Calu3 (cell line): Measurements from ENCODE around the gene TSHB. TPM values are rescaled to one million over a fixed set of nuclear protein-coding genes. Genes with fewer than 3 reads are reported as not detected.

Experiments
- Bru-seq: library from RNA; stranded (reverse); fragments of 400-500 nt; gene quantifications from one replicate; lab custom pipeline; 2021; lab: Mats Ljungman, UMichigan
- BruChase-seq, 2 experiments: library from RNA; stranded (reverse); fragments of 400-500 nt; gene quantifications; one replicate each; lab custom pipeline; 2021; lab: Mats Ljungman, UMichigan
- BruUV-seq: library from RNA; stranded (reverse); fragments of 400-500 nt; replicated peaks from 2 replicates; lab custom pipeline; 2021; lab: Mats Ljungman, UMichigan
- CTCF ChIA-PET: fragments of 300-600 bp; sonication (Branson Sonifier 250); formaldehyde crosslinking; loops from one replicate; lab custom pipeline; 2022; ENCODE audit warnings: antibody characterized with exemption; lab: Charles Lee
- DNase-seq: peaks from one replicate; pipeline ENCODE4 v3.0.0; 2022
- H3K27ac Mint-ChIP-seq: one replicate; pipeline ENCODE4 v1.8.0; 2022; ENCODE audit warnings: mixed read lengths; ENCODE audit not compliant: unreplicated experiment
- H3K27me3 Mint-ChIP-seq: one replicate; pipeline ENCODE4 v1.8.0; 2022; ENCODE audit warnings: mixed read lengths; ENCODE audit not compliant: unreplicated experiment
- H3K36me3 Mint-ChIP-seq: one replicate; pipeline ENCODE4 v1.8.0; 2022; ENCODE audit warnings: mild to moderate bottlenecking, moderate library complexity, mixed read lengths; ENCODE audit not compliant: insufficient read depth, unreplicated experiment
- H3K4me1 Mint-ChIP-seq: one replicate; pipeline ENCODE4 v1.8.0; 2022; ENCODE audit warnings: mild to moderate bottlenecking, low read depth, mixed read lengths; ENCODE audit not compliant: unreplicated experiment
- H3K4me3 Mint-ChIP-seq: one replicate; pipeline ENCODE4 v1.8.0; 2022; ENCODE audit warnings: mild to moderate bottlenecking, low read depth, moderate library complexity, mixed read lengths; ENCODE audit not compliant: unreplicated experiment
- H3K9me3 Mint-ChIP-seq: one replicate; pipeline ENCODE4 v1.8.0; 2022; ENCODE audit warnings: low read depth, mixed read lengths; ENCODE audit not compliant: unreplicated experiment
- CTCF ChIP-seq: fragments of 200-600 bp; IDR thresholded peaks from one replicate; pipeline ENCODE4 v1.8.0; 2022; ENCODE audit warnings: antibody characterized with exemption; ENCODE audit not compliant: unreplicated experiment
- intact Hi-C: fragments of 100-400 bp; cut with micrococcal nuclease; formaldehyde crosslinking; loops from one replicate; pipeline ENCODE4 v1.10.0; 2022; ENCODE audit not compliant: unreplicated experiment
- long read RNA-seq: library from polyadenylated mRNA; stranded (forward); transcript quantifications from one replicate; pipeline ENCODE4 v2.0.0, GENCODE V29; 2022
- total RNA-seq: library from RNA; stranded (reverse); gene quantifications from 2 replicates; pipeline ENCODE4 v1.2.3, GENCODE V29; 2022

Gene TSHB
- total RNA-seq (not detected in 2 replicates), Bru-seq, nascent RNA (not detected), BruChase-seq, experiment 1, labeled RNA remaining after a 6-hour chase (not detected), BruChase-seq, experiment 2, labeled RNA remaining after a 2-hour chase (not detected)
- long read RNA-seq = 0 reads

DNA sequence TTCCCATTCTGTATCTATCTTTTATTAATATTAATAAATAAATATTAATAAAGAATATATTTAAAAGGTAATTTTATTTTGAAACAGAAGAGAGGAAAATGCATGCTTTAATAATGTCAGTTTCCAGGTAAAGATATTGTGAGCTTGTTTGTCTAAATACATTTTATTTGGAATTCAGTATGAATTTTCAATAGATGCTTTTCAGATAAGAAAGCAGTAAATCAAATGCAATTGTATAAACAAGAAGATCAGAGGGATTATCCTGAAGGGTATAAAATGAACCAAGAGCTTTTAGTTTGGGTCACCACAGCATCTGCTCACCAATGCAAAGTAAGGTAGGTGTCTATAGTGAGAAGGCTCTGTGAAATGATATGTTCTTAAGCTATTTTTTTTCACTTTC lies at the start of gene TSHB:
Gene TSHB (plus strand): TSS at position 301 of the 400 bp plus-strand sequence. CDS start 3,537 bp downstream, outside the sequence.
- intact Hi-C loops = no loop called here
- Mint-ChIP-seq H3K36me3 (no peaks in the 10 kb centered on the region), H3K9me3 (no peaks in the 10 kb centered on the region), H3K27ac (no peak within 1 kb of the TSS), H3K4me1 (no peaks in the 10 kb centered on the region), H3K4me3 (no peak within 1 kb of the TSS), H3K27me3 (no peaks in the 10 kb centered on the region)
- TF ChIP-seq CTCF = no peak
- no TSS peak for BruUV-seq
- CTCF ChIA-PET = no interaction called here
- no peak for DNase-seq

DNA sequence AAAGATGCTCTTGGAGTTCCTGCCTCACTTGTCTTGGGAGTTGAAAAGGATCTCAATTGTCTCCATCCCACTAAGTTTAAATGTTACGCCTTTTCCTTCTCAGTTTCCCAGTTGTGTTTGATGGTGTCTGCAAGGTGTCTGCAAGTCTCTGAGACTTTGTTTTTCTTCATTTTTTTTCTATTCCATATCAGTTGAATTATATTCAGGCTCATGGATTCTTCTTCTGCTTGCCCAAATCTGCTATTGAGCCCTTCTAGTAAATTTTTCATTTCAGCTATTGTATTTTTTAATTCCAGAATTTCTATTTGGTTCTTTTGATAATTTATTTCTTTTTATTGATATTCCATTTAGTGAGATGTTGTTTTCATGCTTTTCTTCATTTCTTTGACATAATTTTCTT lies 47.4 kb upstream of the TSHB start:
- no peak overlapping the region for H3K27ac Mint-ChIP-seq

GRCh38 chr1:114986286-114986685 lies 43.3 kb upstream of the TSHB start:
- no peaks in the 10 kb centered on the region for H3K36me3 Mint-ChIP-seq
- no peak overlapping the region for H3K27ac Mint-ChIP-seq
- intact Hi-C loops = no loop called here
- H3K4me1 Mint-ChIP-seq = no peaks in the 10 kb centered on the region
- H3K9me3 Mint-ChIP-seq = peaks cover 9% of the 10 kb centered on the region
- no peak for DNase-seq
- TF ChIP-seq CTCF = no peak
- no peaks in the 10 kb centered on the region for H3K27me3 Mint-ChIP-seq
- CTCF ChIA-PET = no interaction called here
- no peak overlapping the region for H3K4me3 Mint-ChIP-seq
- BruUV-seq = no TSS peak

More for the DNA sequence above, 47.4 kb upstream of the TSHB start:
- H3K27me3 Mint-ChIP-seq = no peaks in the 10 kb centered on the region
- no peaks in the 10 kb centered on the region for H3K4me1 Mint-ChIP-seq
- no peak overlapping the region for H3K4me3 Mint-ChIP-seq
- no TSS peak for BruUV-seq
- H3K9me3 Mint-ChIP-seq = no peaks in the 10 kb centered on the region
- DNase-seq = no peak
- no peaks in the 10 kb centered on the region for H3K36me3 Mint-ChIP-seq
- intact Hi-C loops = no loop called here
- no peak for TF ChIP-seq CTCF
- CTCF ChIA-PET = no interaction called here

- CTCF ChIA-PET = interaction anchor here (0.6 to 0.7 kb wide), 2 partner anchors 52 to 492 kb away, joined by 3 to 4 read pairs; no protein-coding TSS in a partner anchor
Observed at GRCh38 chr1:114988095-114988494, 41.5 kb upstream of the TSHB start.

More at GRCh38 chr1:114988095-114988494, 41.5 kb upstream of the TSHB start:
- Mint-ChIP-seq H3K4me3 (no peak overlapping the region), H3K9me3 (peaks cover 9% of the 10 kb centered on the region), H3K36me3 (no peaks in the 10 kb centered on the region), H3K4me1 (no peaks in the 10 kb centered on the region), H3K27me3 (no peaks in the 10 kb centered on the region), H3K27ac (peak overlapping the region; percentile 9)
- no peak for DNase-seq
- TF ChIP-seq CTCF = no peak
- BruUV-seq = no TSS peak
- intact Hi-C loops = no loop called here
